WI38 (cell line): ENCODE data around the gene GABRA5.

Experiments used
- H3K4me3 ChIP-seq: 2 replicates; pipeline ENCODE4 v1.5.1; 2011; ENCODE audit warnings: low read depth, mild to moderate bottlenecking, control low read depth, low read length
- CTCF ChIP-seq: IDR thresholded peaks from 2 replicates; pipeline ENCODE4 v1.5.1; 2012; ENCODE audit warnings: low read depth, mild to moderate bottlenecking, control low read depth, low read length

Gene GABRA5

GRCh38 chr15:26941489-26941888, 74.6 kb downstream of the GABRA5 start:
- H3K4me3 ChIP-seq: no peak overlapping the region
- no peak for TF ChIP-seq CTCF

GRCh38 chr15:26943866-26944265, 77.0 kb downstream of the GABRA5 start:
- TF ChIP-seq CTCF: no peak
- no peak overlapping the region for H3K4me3 ChIP-seq

- no peak overlapping the region for H3K4me3 ChIP-seq
Measured at GRCh38 chr15:26945046-26945445, 78.2 kb downstream of the GABRA5 start.

GRCh38 chr15:26950001-26950400, 83.1 kb downstream of the GABRA5 start:
- TF ChIP-seq CTCF: no peak
- no peak overlapping the region for H3K4me3 ChIP-seq

More at GRCh38 chr15:26945046-26945445, 78.2 kb downstream of the GABRA5 start:
- TF ChIP-seq CTCF: no peak

- H3K4me3 ChIP-seq: no peak overlapping the region
- TF ChIP-seq CTCF: no peak
Measured at GRCh38 chr15:26954403-26954802, 87.5 kb downstream of the GABRA5 start.

- TF ChIP-seq CTCF: no peak
- H3K4me3 ChIP-seq: no peak overlapping the region
Measured at GRCh38 chr15:26967719-26968269, 100.9 kb downstream of the GABRA5 start.

GRCh38 chr15:26968806-26969205, 101.9 kb downstream of the GABRA5 start:
- no peak overlapping the region for H3K4me3 ChIP-seq
- TF ChIP-seq CTCF: no peak
